GDM1 (cell line): Measurements from ENCODE around the gene FYCO1.

Experiments used
- DNase-seq: peaks from one replicate; lab custom pipeline; 2025; lab: John Stamatoyannopoulos, UW

Gene FYCO1

GRCh38 chr3:45943207-45943846 lies 52.3 kb downstream of the FYCO1 start, which contains the start of gene CXCR6:
TSS of gene CXCR6 (plus strand) at chr3:45943464. CDS start at chr3:45946482, 3,018 bp downstream.
- no peak for DNase-seq

- DNase-seq = no peak
Observed at GRCh38 chr3:45942051-45942825, 53.4 kb downstream of the FYCO1 start.

GRCh38 chr3:45940781-45941365 lies 54.8 kb downstream of the FYCO1 start:
- DNase-seq = no peak

GRCh38 chr3:45940004-45940780 lies 55.4 kb downstream of the FYCO1 start:
- DNase-seq = no peak

- no peak for DNase-seq
Observed at GRCh38 chr3:45939341-45939771, 56.3 kb downstream of the FYCO1 start.

- peak; percentile 76 for DNase-seq
Observed at GRCh38 chr3:45938864-45939263, 56.8 kb downstream of the FYCO1 start.

GRCh38 chr3:45938043-45938435 lies 57.6 kb downstream of the FYCO1 start:
- no peak for DNase-seq

GRCh38 chr3:45937206-45938042 lies 58.2 kb downstream of the FYCO1 start:
- no peak for DNase-seq

- DNase-seq = no peak
Observed at GRCh38 chr3:45936261-45936660, 59.4 kb downstream of the FYCO1 start.

- DNase-seq = no peak
Observed at GRCh38 chr3:45933591-45933990, 62.0 kb downstream of the FYCO1 start.

- DNase-seq = no peak
Observed at GRCh38 chr3:45932112-45932511, 63.5 kb downstream of the FYCO1 start.

GRCh38 chr3:45931496-45931895 lies 64.1 kb downstream of the FYCO1 start:
- DNase-seq = no peak

- peak; percentile 30 for DNase-seq
Observed at GRCh38 chr3:45929042-45929679, 66.5 kb downstream of the FYCO1 start.

- no peak for DNase-seq
Observed at GRCh38 chr3:45927881-45928280, 67.7 kb downstream of the FYCO1 start.

- no peak for DNase-seq
Observed at GRCh38 chr3:45923755-45924154, 71.9 kb downstream of the FYCO1 start.

- DNase-seq = no peak
Observed at GRCh38 chr3:45922950-45923590, 72.6 kb downstream of the FYCO1 start.

- no peak for DNase-seq
Observed at GRCh38 chr3:45922039-45922326, 73.6 kb downstream of the FYCO1 start.

GRCh38 chr3:45921158-45922038 lies 74.2 kb downstream of the FYCO1 start:
- DNase-seq = no peak

- DNase-seq = no peak
Observed at GRCh38 chr3:45917146-45917898, 78.3 kb downstream of the FYCO1 start.
